IMR-90 (cell line): ENCODE results near the gene NADK. TPM values are rescaled to one million over a fixed set of nuclear protein-coding genes. Genes with fewer than 3 reads are reported as not detected.

ENCODE experiments used
- ATAC-seq: fragments of 200-7000 bp; cut with Tn5 transposase; 2 replicates; pipeline ENCODE4 v1.9.1; 2020; ENCODE audit warnings: low read depth, mild to moderate bottlenecking, moderate library complexity
- BruUV-seq: library from RNA; stranded (reverse); fragments of 400-500 nt; replicated peaks from 2 replicates; lab custom pipeline; 2021; lab: Mats Ljungman, UMichigan
- CTCF ChIA-PET: fragments of 300-600 bp; formaldehyde crosslinking; extraction: SDS; loops from one replicate; lab custom pipeline; 2021; ENCODE audit warnings: antibody characterized with exemption; lab: Yijun Ruan, JAX
- POLR2A ChIA-PET: fragments of 300-600 bp; sonication (Branson Sonifier 250); formaldehyde crosslinking; loops from one replicate; lab custom pipeline; 2022; ENCODE audit warnings: antibody characterized with exemption; ENCODE audit not compliant: unreplicated experiment; lab: Charles Lee
- DNase-seq: peaks from one replicate; pipeline ENCODE4 v3.0.0; 2013
- H2AFZ ChIP-seq: replicated peaks from 2 replicates; pipeline ENCODE3; 2013; ENCODE audit warnings: low read length, mild to moderate bottlenecking; ENCODE audit not compliant: poor library complexity
- H2AK5ac ChIP-seq: 2 replicates; pipeline ENCODE4 v1.6.1; 2013; ENCODE audit warnings: low read depth, low read length, inconsistent platforms
- H2AK9ac ChIP-seq: replicated peaks from 2 replicates; pipeline ENCODE3; 2013; ENCODE audit warnings: mild to moderate bottlenecking, low read depth, low read length, moderate library complexity; ENCODE audit not compliant: poor library complexity
- H2BK120ac ChIP-seq: 2 replicates; pipeline ENCODE4 v1.6.1; 2013; ENCODE audit warnings: low read depth, low read length, inconsistent platforms
- H2BK15ac ChIP-seq: 3 replicates; pipeline ENCODE4 v1.6.1; 2013; ENCODE audit warnings: low read depth, low read length, inconsistent platforms
- H2BK20ac ChIP-seq: 2 replicates; pipeline ENCODE4 v1.6.1; 2013; ENCODE audit warnings: low read depth, mild to moderate bottlenecking, inconsistent platforms, low read length, moderate library complexity
- H2BK5ac ChIP-seq: 2 replicates; pipeline ENCODE4 v1.6.1; 2013; ENCODE audit warnings: mild to moderate bottlenecking, low read depth, low read length, inconsistent platforms; ENCODE audit not compliant: poor library complexity, severe bottlenecking
- H3K14ac ChIP-seq: replicated peaks from 2 replicates; pipeline ENCODE4 v1.6.1; 2013; ENCODE audit warnings: low read depth, low read length, inconsistent platforms
- H3K18ac ChIP-seq: 2 replicates; pipeline ENCODE4 v1.6.1; 2013; ENCODE audit warnings: low read depth, low read length, control low read depth
- H3K23ac ChIP-seq: 2 replicates; pipeline ENCODE4 v1.6.1; 2013; ENCODE audit warnings: low read depth, low read length, inconsistent platforms
- H3K27ac ChIP-seq: 2 replicates; pipeline ENCODE4 v1.5.1; 2013; ENCODE audit warnings: mild to moderate bottlenecking, control low read depth, low read length; ENCODE audit not compliant: insufficient read depth
- H3K27me3 ChIP-seq: 2 replicates; pipeline ENCODE4 v1.6.1; 2013; ENCODE audit warnings: low read length; ENCODE audit not compliant: control insufficient read depth, insufficient read depth
- H3K36me3 ChIP-seq: 2 replicates; pipeline ENCODE4 v1.6.1; 2013; ENCODE audit warnings: low read length, mixed read lengths; ENCODE audit not compliant: control insufficient read depth, insufficient read depth
- H3K4ac ChIP-seq: 2 replicates; pipeline ENCODE4 v1.6.1; 2013; ENCODE audit warnings: low read depth, low read length, inconsistent platforms
- H3K4me1 ChIP-seq: 2 replicates; pipeline ENCODE4 v1.6.1; 2013; ENCODE audit warnings: low read length, mixed read lengths; ENCODE audit not compliant: control insufficient read depth, insufficient read depth
- H3K4me2 ChIP-seq: 2 replicates; pipeline ENCODE4 v1.6.1; 2013; ENCODE audit warnings: low read depth, mild to moderate bottlenecking, control low read depth, low read length, moderate library complexity
- H3K4me3 ChIP-seq: 2 replicates; pipeline ENCODE4 v1.5.1; 2013; ENCODE audit warnings: low read depth, mild to moderate bottlenecking, control low read depth, low read length, moderate library complexity; ENCODE audit not compliant: insufficient read depth
- H3K56ac ChIP-seq: 2 replicates; pipeline ENCODE4 v1.6.1; 2013; ENCODE audit warnings: low read length, inconsistent platforms; ENCODE audit not compliant: insufficient read depth; ENCODE audit errors: extremely low read depth
- H3K79me1 ChIP-seq, 2 experiments: 2 replicates each; pipeline ENCODE4 v1.6.1; 2013; ENCODE audit warnings: low read length in 2 of 2, inconsistent platforms in 1 of 2, low read depth in 1 of 2
- H3K9ac ChIP-seq: 2 replicates; pipeline ENCODE4 v1.6.1; 2013; ENCODE audit warnings: low read depth, low read length, control low read depth
- H3K9me1 ChIP-seq: 2 replicates; pipeline ENCODE4 v1.6.1; 2013; ENCODE audit warnings: low read length, inconsistent platforms; ENCODE audit not compliant: insufficient read depth
- H3K9me3 ChIP-seq: 2 replicates; pipeline ENCODE4 v1.6.1; 2013; ENCODE audit warnings: low read length; ENCODE audit not compliant: control insufficient read depth, insufficient read depth
- H4K20me1 ChIP-seq: 2 replicates; pipeline ENCODE4 v1.6.1; 2013; ENCODE audit warnings: low read length, inconsistent platforms; ENCODE audit not compliant: insufficient read depth
- H4K5ac ChIP-seq: 2 replicates; pipeline ENCODE4 v1.6.1; 2013; ENCODE audit warnings: mild to moderate bottlenecking, low read depth, low read length, control low read depth
- H4K8ac ChIP-seq, 2 experiments: 2 replicates each; pipeline ENCODE4 v1.6.1; 2013; ENCODE audit warnings: low read depth in 2 of 2, low read length in 2 of 2, control low read depth in 1 of 2, inconsistent platforms in 1 of 2
- H4K91ac ChIP-seq: 2 replicates; pipeline ENCODE4 v1.6.1; 2013; ENCODE audit warnings: low read depth, low read length, inconsistent platforms; ENCODE audit not compliant: insufficient read depth
- BHLHE40 ChIP-seq: fragments of 150-350 bp; IDR thresholded peaks from 2 replicates; pipeline ENCODE4 v1.6.1; 2016; ENCODE audit warnings: mild to moderate bottlenecking, low read depth, low read length
- CEBPB ChIP-seq: IDR thresholded peaks from 2 replicates; pipeline ENCODE4 v1.6.1; 2012; ENCODE audit warnings: low read depth, low read length, improper control_type of control experiment
- CHD1 ChIP-seq: IDR thresholded peaks from 2 replicates; pipeline ENCODE4 v1.6.1; 2012; ENCODE audit warnings: low read depth, low read length, improper control_type of control experiment
- CTCF ChIP-seq: conservative IDR thresholded peaks from 2 replicates; pipeline ENCODE4 v1.5.1; 2012; ENCODE audit warnings: mild to moderate bottlenecking, low read depth, low read length, improper control_type of control experiment
- ELK1 ChIP-seq: fragments of 150-350 bp; IDR thresholded peaks from 2 replicates; pipeline ENCODE4 v1.6.1; 2016; ENCODE audit warnings: low read depth, mild to moderate bottlenecking, low read length, moderate library complexity, borderline replicate concordance
- FOS ChIP-seq: fragments of 150-350 bp; IDR thresholded peaks from 2 replicates; pipeline ENCODE4 v1.6.1; 2016; ENCODE audit warnings: low read depth, low read length
- NFE2L2 ChIP-seq: fragments of 150-350 bp; IDR thresholded peaks from 2 replicates; pipeline ENCODE4 v1.6.1; 2016; ENCODE audit warnings: low read depth, mild to moderate bottlenecking, low read length
- POLR2A ChIP-seq: IDR thresholded peaks from 2 replicates; pipeline ENCODE4 v1.6.1; 2012; ENCODE audit warnings: mild to moderate bottlenecking, low read depth, low read length
- RAD21 ChIP-seq: IDR thresholded peaks from 2 replicates; pipeline ENCODE4 v1.6.1; 2012; ENCODE audit warnings: low read length, improper control_type of control experiment
- RCOR1 ChIP-seq: IDR thresholded peaks from 2 replicates; pipeline ENCODE4 v1.6.1; 2012; ENCODE audit warnings: mild to moderate bottlenecking, low read length, improper control_type of control experiment; ENCODE audit not compliant: insufficient replicate concordance
- RFX5 ChIP-seq: IDR thresholded peaks from 2 replicates; pipeline ENCODE4 v1.8.0; 2012; ENCODE audit warnings: low read depth, mild to moderate bottlenecking, low read length, moderate library complexity
- SMC3 ChIP-seq: fragments of 150-350 bp; IDR thresholded peaks from 2 replicates; pipeline ENCODE4 v1.6.1; 2016; ENCODE audit warnings: low read depth, mild to moderate bottlenecking, antibody characterized with exemption, low read length, moderate library complexity
- USF2 ChIP-seq: fragments of 150-350 bp; IDR thresholded peaks from 2 replicates; pipeline ENCODE4 v1.6.1; 2017; ENCODE audit warnings: mild to moderate bottlenecking, antibody characterized with exemption, low read length, low read depth
- WGBS, 2 experiments: methylation state at CpG; one replicate each; pipeline versions ENCODE4 v1.1.5 to v1.1.7; 2013; ENCODE audit warnings: missing lambda C conversion rate in 2 of 2; ENCODE audit not compliant: insufficient read length in 1 of 2; ENCODE audit errors: extremely low coverage in 2 of 2; 5-methylcytosine and 5-hydroxymethylcytosine counted together
- dilution Hi-C: fragments of 300-500 bp; cut with HindIII; formaldehyde crosslinking; loops from one replicate; pipeline ENCODE4 v1.14.3; 2018; ENCODE audit warnings: low sequenced_read_pairs; ENCODE audit not compliant: unreplicated experiment
- in situ Hi-C: fragments of 300-500 bp; cut with MboI; formaldehyde crosslinking; loops from 3 replicates; pipeline ENCODE4 v1.14.3; 2019; ENCODE audit warnings: low sequenced_read_pairs, inconsistent platforms, mixed read lengths
- intact Hi-C: fragments of 100-400 bp; cut with micrococcal nuclease; formaldehyde crosslinking; loops from 2 replicates; pipeline ENCODE4 v1.10.0; 2022
- polyA plus RNA-seq, 3 experiments: library from polyadenylated mRNA; depleted of rRNA; stranded (reverse); fragments of >200 nt; gene quantifications; 2 replicates each; pipeline ENCODE4 v1.2.3, GENCODE V29; 2012; ENCODE audit warnings: low replicate concordance in 1 of 3
- total RNA-seq: library from RNA; depleted of rRNA; stranded (reverse); fragments of >200 nt; gene quantifications from 2 replicates; pipeline ENCODE4 v1.2.3, GENCODE V29; 2012

NADK gene
- total and polyA plus RNA-seq, 2 of the 4 experiments (the other 2 are of a cell fraction), result 12.5 to 56.1 TPM

GRCh38 chr1:1826356-1827088, 48.3 kb upstream of the NADK start:
- H2BK20ac ChIP-seq, result no peak overlapping the region
- H4K5ac ChIP-seq, result no peak overlapping the region
- H3K36me3 ChIP-seq, result peaks cover 25% of the 10 kb centered on the region
- BruUV-seq, result no TSS peak
- in situ Hi-C loops (no loop called here), dilution Hi-C loops (loop anchor here (10.0 kb wide), 1 partner anchor 58 kb away; no protein-coding TSS in a partner anchor), intact Hi-C loops (loop anchor here (5.0 kb wide), 2 partner anchors 41 to 61 kb away; no protein-coding TSS in a partner anchor)
- WGBS, 2 experiments, result 91% methylated on average over 4 of the region's 9 CpGs; no CpG with 5 or more reads in 1 of the 2 experiments
- ATAC-seq (peak; percentile 19), DNase-seq (no peak)
- no peak overlapping the region for H3K4me2 ChIP-seq
- H2BK15ac ChIP-seq, result no peak overlapping the region
- H2BK5ac ChIP-seq, result no peak overlapping the region
- no peak overlapping the region for H2AK5ac ChIP-seq
- H4K8ac ChIP-seq, result no peak overlapping the region
- H3K9ac ChIP-seq, result no peak overlapping the region
- H3K14ac ChIP-seq, result no peak overlapping the region
- H3K9me3 ChIP-seq, result no peaks in the 10 kb centered on the region
- POLR2A ChIA-PET, result no interaction called here
- CTCF ChIA-PET, result no interaction called here
- no peak overlapping the region for H2AFZ ChIP-seq
- H3K4ac ChIP-seq, result no peak overlapping the region
- H3K79me1 ChIP-seq, result peaks cover 0 to 44% of the 10 kb centered on the region in 2 experiments; a peak in 3 of 4 replicates
- H3K4me1 ChIP-seq, result peaks cover 10% of the 10 kb centered on the region
- no peak overlapping the region for H3K4me3 ChIP-seq
- no peaks in the 10 kb centered on the region for H3K27me3 ChIP-seq
- H4K91ac ChIP-seq, result no peak overlapping the region
- no peak overlapping the region for H3K18ac ChIP-seq
- no peak for TF ChIP-seq RCOR1
- no peak for TF ChIP-seq USF2
- no peak for TF ChIP-seq SMC3
- no peak for TF ChIP-seq POLR2A
- no peak for TF ChIP-seq NFE2L2
- no peak for TF ChIP-seq CEBPB
- TF ChIP-seq RFX5, result no peak
- TF ChIP-seq ELK1, result no peak
- no peak for TF ChIP-seq CTCF
- TF ChIP-seq FOS, result no peak
- no peak for TF ChIP-seq RAD21
- no peak for TF ChIP-seq BHLHE40
- no peak for TF ChIP-seq CHD1
- no peak overlapping the region for H3K27ac ChIP-seq
- no peak overlapping the region for H3K23ac ChIP-seq
- H3K9me1 ChIP-seq, result peaks cover 7% of the 10 kb centered on the region; the same call in 1 of the 2 replicates
- peaks cover 71% of the 10 kb centered on the region for H4K20me1 ChIP-seq
- H2BK120ac ChIP-seq, result no peak overlapping the region
- no peak overlapping the region for H2AK9ac ChIP-seq
- no peak overlapping the region for H3K56ac ChIP-seq
